ENCODE data around the gene BEGAIN. TPM values are rescaled to one million over a fixed set of nuclear protein-coding genes. Genes with fewer than 3 reads are reported as not detected.

The BEGAIN gene
- total RNA-seq, 1 donor from 2014 or later: 5.1 TPM

DNA sequence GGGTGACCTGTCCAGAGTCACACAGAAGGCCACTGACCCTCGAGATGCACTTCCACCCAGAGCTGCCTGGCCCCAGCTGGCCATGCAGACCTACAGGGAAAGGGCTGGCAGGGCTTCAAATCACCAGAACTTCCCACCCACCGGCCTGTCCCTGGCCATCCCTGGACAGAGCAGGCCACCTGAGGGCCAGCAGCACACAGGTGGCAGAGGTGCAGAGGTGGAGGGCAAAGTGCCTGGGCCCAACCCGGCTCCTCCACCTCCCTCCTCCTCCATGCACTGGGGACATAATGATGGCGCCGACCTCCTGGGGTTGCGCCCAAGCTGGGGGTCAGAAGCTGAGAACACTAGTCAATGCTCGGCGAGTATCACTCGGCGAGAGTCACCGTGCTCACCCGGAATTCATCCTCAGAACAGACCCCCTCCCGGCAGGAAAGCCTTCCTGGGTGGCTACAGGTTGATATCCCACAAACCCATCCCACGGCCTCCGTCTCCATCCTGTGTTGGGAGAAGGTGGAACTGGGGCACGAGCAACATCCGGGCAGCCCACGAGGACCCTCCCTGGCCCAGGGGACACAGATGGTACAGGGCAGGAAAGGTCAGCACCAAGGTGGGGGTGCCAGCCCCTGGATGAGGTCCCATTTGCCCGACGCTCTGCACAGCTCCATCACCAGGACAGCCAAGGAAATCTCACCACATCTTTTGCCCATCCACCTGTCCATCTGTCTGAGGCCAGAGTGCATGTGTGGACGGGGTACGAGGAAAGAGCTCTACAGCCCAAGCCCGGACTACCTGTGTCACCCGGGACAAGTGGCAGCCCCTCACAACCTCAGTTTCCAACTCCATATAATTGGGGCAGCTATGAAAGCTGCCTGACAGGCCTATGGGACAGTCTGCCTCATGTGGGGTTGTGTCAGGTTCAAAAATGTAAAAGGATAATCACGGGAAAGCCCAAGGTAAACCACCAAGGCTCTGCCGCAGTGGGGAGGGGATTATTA lies 10.8 kb downstream of the BEGAIN start:
- H3K36me3 Mint-ChIP-seq: no peaks in the 10 kb centered on the region
- TF ChIP-seq, protein P1, sequence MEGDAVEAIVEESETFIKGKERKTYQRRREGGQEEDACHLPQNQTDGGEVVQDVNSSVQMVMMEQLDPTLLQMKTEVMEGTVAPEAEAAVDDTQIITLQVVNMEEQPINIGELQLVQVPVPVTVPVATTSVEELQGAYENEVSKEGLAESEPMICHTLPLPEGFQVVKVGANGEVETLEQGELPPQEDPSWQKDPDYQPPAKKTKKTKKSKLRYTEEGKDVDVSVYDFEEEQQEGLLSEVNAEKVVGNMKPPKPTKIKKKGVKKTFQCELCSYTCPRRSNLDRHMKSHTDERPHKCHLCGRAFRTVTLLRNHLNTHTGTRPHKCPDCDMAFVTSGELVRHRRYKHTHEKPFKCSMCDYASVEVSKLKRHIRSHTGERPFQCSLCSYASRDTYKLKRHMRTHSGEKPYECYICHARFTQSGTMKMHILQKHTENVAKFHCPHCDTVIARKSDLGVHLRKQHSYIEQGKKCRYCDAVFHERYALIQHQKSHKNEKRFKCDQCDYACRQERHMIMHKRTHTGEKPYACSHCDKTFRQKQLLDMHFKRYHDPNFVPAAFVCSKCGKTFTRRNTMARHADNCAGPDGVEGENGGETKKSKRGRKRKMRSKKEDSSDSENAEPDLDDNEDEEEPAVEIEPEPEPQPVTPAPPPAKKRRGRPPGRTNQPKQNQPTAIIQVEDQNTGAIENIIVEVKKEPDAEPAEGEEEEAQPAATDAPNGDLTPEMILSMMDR (IDR thresholded peaks at IDR 0.05; ENCODE audit: unreplicated experiment): no peak
- no peaks in the 10 kb centered on the region for H3K9me3 Mint-ChIP-seq
- H3K27me3 Mint-ChIP-seq (ENCODE audit: low read depth): peaks cover 37% of the 10 kb centered on the region
- peaks cover 3% of the 10 kb centered on the region for H3K4me1 Mint-ChIP-seq
- DNase-seq (ENCODE audit: low spot score in 2 of 2, unreplicated experiment in 2 of 2): no peak
- no peak overlapping the region for H3K4me3 Mint-ChIP-seq
- H3K27ac Mint-ChIP-seq: no peak overlapping the region

DNA sequence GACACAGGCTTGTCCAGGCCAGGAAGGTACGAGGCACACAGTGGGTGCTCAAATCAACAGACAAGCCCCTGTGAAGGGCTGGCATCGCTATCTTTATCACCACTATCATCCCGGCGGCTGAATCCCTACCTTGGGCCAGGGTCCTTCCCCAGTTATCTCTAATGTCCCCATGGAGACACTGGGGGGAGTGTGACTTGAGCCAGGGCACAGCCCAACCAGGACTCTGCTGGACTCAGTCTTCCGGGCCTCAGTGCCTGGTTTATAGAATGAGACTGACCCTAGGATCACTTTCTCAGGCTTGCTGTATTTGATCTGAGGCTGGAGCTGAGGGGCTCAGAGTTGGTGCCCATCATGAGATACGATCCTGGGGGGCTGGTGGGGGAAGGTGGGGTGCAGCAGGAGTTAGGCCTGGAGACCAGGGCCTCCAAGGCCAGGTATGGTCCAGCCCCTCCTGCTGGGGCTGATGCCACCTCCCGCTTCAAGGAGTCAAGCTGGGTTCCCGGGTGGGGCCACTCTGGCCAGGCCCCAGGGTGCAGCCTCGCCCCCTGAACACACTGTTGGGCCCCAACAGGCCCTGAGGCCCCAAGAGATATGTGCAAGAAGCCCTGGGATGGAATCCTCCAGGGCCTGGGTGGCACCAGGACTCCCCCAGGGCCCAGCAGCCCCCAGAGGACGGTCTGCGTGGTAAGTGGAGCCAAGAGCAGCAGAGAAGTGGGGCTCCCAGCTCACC lies 11.8 kb downstream of the BEGAIN start:
- peaks cover 46% of the 10 kb centered on the region for H3K27me3 Mint-ChIP-seq (ENCODE audit: low read depth)
- H3K9me3 Mint-ChIP-seq: no peaks in the 10 kb centered on the region
- no peak overlapping the region for H3K4me3 Mint-ChIP-seq
- no peak for DNase-seq (ENCODE audit: low spot score in 2 of 2, unreplicated experiment in 2 of 2)
- no peak overlapping the region for H3K27ac Mint-ChIP-seq
- peaks cover 3% of the 10 kb centered on the region for H3K4me1 Mint-ChIP-seq
- TF ChIP-seq, protein P1 (IDR thresholded peaks at IDR 0.05; ENCODE audit: unreplicated experiment): no peak
- no peaks in the 10 kb centered on the region for H3K36me3 Mint-ChIP-seq

DNA sequence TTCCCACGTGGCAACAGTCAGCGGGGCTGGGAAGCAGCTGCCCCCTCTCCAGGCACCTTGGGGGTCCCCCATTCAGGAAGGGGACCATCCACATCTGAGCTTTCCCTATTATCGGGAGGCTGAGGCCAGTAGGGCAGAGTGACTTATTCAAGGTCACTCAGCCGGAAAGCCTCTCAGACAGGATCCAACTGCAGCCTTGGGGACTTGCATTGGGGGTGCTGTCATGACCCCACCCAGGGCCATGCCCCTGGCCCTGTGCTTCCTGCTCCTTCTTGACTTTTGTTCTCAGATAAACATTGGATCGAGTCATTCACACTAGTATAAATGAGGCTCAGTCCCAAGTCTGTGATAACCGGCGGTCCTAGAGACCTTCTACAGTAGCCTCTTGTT lies 12.6 kb downstream of the BEGAIN start:
- Mint-ChIP-seq H3K9me3 (no peaks in the 10 kb centered on the region), H3K27me3 (ENCODE audit: low read depth) (peaks cover 54% of the 10 kb centered on the region), H3K4me3 (no peak overlapping the region), H3K36me3 (no peaks in the 10 kb centered on the region), H3K27ac (no peak overlapping the region), H3K4me1 (peaks cover 3% of the 10 kb centered on the region)
- DNase-seq (ENCODE audit: low spot score in 2 of 2, unreplicated experiment in 2 of 2): no peak
- TF ChIP-seq, protein P1 (IDR thresholded peaks at IDR 0.05; ENCODE audit: unreplicated experiment): no peak

DNA sequence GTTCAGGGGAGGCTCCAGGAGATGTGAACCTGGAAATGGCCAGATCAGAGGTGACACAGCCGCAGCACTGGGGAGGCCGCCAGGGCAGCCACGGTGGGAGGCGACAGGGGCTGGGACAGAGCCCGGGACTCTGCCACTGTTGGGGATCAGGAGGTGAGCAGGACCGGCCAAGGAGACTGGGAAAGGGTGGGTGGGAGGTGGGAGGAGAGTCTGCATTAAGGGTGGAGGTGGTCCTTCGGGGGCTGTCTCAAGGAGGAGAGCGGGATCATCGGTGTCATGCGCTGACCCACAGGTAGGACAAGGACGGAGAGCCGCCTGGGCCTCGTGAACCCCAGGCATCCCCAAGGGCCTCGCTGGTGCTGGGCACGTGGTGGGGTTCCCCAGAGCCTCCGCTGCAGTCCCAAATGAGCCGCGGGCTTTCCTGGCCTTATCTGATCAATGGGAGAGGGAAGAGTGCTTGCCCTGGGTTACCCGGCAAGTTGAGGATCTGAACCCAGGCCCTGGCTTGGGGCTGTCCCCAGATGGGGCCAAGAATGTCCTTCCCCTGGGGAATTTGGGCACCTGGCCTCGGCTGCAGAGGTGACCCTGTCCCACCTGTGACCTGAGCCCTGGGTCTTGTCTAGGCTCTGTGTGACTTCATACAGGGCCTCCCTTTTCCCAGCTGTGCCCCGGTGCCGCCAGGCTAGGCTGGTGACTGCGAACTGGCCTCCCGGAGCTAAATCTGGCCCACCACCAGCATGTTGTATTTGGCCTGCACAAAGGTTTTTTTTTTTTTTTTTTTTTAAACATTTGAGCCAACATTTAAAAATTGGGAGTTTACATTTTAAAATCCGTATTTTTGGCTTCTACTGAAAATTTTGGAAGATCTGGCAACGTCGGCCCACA lies 13.2 kb downstream of the BEGAIN start:
- H3K9me3 Mint-ChIP-seq: no peaks in the 10 kb centered on the region
- DNase-seq (ENCODE audit: low spot score in 2 of 2, unreplicated experiment in 2 of 2): no peak
- H3K27me3 Mint-ChIP-seq (ENCODE audit: low read depth): peaks cover 60% of the 10 kb centered on the region
- H3K36me3 Mint-ChIP-seq: no peaks in the 10 kb centered on the region
- no peak overlapping the region for H3K4me3 Mint-ChIP-seq
- TF ChIP-seq, protein P1 (IDR thresholded peaks at IDR 0.05; ENCODE audit: unreplicated experiment): no peak
- H3K4me1 Mint-ChIP-seq: peaks cover 7% of the 10 kb centered on the region
- no peak overlapping the region for H3K27ac Mint-ChIP-seq
